22Rv1 (cell line): ENCODE results near the gene KIZ.

Experiments
- H3K27ac ChIP-seq: fragments of 450-650 bp; 2 replicates; pipeline ENCODE4 v1.5.1; 2017
- ZFX ChIP-seq: fragments of 450-650 bp; IDR thresholded peaks from 2 replicates; pipeline ENCODE4 v1.6.1; 2017; ENCODE audit warnings: antibody characterized with exemption, borderline replicate concordance
- TF ChIP-seq, protein P1 (sequence below): fragments of 450-650 bp; IDR thresholded peaks from 2 replicates; pipeline ENCODE4 v1.5.1; 2017; ENCODE audit warnings: mild to moderate bottlenecking

The KIZ gene

DNA sequence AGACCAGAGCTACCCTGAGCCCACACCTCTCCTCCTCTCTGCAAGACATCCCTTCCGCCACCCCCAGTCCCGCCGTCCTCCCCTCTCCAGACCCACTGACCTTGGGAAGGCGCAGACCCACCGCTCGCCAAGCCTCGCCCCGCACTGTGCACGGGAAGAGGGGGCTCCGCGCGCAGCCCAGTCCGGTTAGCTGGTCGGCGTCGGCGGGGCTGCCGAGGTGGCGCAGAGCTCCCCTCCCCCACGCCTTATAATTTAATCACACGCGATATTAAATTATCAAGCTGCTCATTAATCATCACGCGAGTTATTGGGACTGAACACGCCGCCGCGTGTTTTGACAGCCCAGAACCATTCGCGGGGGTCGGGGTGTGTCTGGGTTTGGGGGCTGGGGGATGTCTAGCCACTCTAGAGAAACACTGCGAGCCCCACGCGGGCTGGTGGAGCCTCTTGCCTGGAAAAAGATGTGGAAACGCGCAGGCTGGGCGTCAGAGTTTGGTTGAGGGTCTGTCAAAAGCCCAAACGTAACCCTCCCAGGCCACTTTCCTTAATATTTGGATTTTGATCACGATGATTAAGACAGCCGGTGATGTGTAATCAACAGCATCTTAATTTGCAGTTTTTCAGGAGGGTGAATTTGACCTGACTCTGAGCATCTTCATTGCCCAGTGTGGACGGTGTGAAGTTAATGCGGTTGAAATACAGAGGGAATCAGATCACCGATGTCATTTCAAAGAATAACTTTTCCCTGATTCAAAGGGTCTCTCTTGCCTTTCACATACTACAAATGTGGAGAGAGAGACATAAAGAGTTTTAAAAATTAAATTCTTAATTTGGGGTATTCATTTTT, 19.5 kb upstream of the KIZ start, which contains the start of gene LINC00237:
LINC00237 (minus strand) TSS at position 188 of the 847 bp plus-strand sequence.
- TF ChIP-seq ZFX: no peak
- TF ChIP-seq, protein P1, sequence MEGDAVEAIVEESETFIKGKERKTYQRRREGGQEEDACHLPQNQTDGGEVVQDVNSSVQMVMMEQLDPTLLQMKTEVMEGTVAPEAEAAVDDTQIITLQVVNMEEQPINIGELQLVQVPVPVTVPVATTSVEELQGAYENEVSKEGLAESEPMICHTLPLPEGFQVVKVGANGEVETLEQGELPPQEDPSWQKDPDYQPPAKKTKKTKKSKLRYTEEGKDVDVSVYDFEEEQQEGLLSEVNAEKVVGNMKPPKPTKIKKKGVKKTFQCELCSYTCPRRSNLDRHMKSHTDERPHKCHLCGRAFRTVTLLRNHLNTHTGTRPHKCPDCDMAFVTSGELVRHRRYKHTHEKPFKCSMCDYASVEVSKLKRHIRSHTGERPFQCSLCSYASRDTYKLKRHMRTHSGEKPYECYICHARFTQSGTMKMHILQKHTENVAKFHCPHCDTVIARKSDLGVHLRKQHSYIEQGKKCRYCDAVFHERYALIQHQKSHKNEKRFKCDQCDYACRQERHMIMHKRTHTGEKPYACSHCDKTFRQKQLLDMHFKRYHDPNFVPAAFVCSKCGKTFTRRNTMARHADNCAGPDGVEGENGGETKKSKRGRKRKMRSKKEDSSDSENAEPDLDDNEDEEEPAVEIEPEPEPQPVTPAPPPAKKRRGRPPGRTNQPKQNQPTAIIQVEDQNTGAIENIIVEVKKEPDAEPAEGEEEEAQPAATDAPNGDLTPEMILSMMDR: no peak

DNA sequence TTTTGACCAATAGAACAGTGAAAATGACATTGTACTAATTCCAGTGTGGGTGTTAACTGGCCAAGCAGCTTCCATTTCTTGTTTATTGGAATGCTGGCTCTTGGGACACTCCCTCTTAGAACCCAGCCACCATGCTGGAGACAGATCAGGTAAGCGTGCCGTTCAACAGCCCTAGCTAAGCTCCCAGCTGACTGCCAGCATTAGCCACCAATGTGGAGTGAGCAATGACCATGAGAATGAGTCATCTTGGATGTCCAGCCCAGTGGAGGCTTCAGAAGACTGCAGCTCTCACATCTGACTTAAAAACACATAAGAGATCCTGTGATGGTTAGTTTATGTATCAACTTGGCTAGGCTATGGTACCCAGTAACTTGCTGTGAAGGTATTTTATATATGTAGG, 16.7 kb upstream of the KIZ start:
- no peak for TF ChIP-seq ZFX
- H3K27ac ChIP-seq: no peak overlapping the region

More for the DNA sequence above, 19.5 kb upstream of the KIZ start, which contains the start of gene LINC00237:
- no peak within 1 kb of the TSS for H3K27ac ChIP-seq

DNA sequence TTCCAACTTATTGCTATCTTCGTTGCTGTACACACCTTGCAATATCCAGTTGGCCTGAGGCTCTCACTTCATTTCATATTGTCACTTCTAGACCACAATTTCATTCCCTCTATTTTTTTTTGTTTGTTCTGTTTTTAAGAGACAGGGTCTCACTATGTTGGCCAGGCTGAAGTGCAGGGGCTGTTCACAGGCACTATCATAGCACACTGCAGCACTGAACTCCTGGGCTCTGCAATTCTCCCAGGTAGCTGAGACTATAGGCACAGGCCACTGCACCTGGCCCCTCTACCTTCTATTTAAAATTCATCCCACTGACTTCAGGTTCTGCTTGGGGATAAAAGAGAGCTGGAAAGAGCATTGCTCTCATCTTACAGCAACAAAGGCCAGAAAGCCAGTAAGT, 15.1 kb upstream of the KIZ start:
- TF ChIP-seq, protein P1: no peak
- TF ChIP-seq ZFX: no peak
- no peak overlapping the region for H3K27ac ChIP-seq

DNA sequence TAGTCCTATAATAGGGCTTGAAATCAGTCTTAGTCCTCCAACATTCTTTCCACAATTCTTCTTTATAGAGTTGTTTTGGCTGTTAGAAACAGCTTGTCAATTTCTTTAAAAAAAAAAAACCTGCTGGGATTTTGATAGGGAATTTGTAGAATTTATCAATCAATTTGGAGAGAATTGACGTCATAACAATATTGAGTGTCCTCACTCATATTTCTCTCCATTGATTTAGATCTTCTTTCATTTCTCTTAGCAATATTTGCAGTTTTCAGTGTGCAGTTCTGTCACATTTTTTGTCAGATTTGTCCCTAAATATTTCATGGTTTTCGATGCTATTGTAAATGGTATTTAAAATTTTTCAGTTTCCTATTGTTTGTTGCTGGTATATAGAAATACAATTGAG, 14.5 kb upstream of the KIZ start:
- no peak overlapping the region for H3K27ac ChIP-seq
- TF ChIP-seq, protein P1: no peak
- TF ChIP-seq ZFX: no peak

DNA sequence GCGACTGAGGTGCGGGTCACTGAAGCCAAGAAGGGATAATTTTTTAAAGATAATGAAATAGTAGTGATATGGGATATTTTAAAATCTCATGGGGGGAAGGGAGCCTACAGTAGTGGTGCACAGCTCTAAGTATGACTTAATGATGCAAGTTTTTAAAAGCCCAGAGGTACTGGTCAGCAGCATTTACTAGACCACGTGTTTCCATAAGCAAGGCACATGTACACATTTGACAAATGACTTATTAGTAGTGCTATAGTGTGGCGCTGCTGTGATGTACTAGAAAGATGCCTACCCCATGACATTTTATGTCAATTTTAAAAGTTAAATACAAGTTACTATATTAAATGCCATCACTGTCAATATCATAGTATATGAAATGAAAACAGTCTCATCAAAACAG, 12.2 kb upstream of the KIZ start:
- no peak overlapping the region for H3K27ac ChIP-seq
- TF ChIP-seq, protein P1: no peak
- no peak for TF ChIP-seq ZFX

DNA sequence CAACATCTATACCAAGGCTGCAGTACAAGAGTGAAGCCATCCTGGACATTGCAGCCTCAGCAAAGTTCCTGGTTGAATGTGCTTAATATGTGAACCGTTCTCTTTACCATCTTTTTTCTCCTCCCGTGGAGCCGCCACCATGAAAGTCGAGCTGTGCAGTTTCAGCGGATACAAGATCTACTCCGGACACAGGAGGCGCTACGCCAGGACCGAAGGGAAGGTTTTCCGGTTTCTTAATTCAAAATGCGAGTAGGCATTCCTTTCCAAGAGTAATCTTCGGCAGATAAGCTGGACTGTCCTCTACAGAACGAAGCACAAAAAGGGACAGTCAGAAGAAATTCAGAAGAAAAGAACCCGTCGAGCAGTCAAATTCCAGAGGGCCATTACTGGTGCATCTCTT, 11.3 kb upstream of the KIZ start:
- TF ChIP-seq ZFX: no peak
- TF ChIP-seq, protein P1: no peak
- H3K27ac ChIP-seq: no peak overlapping the region

DNA sequence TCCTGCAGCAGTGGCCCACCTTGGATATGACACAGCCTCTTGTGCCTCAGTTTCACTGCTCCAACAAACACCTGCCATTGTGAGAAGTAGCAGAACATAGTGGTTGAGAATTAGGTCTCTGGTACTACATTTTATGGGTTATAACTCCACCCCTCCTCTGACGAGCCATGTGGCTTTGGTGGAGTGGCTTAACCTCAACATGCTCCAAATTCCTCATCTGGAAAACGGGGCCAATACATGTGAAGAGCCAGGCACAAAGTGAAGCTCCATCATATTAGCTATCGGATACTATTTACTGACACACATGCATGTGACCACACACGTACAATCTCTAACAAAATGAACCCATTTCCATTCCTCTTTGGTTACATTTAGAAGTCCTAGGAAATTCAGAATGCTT, 8.4 kb upstream of the KIZ start:
- no peak for TF ChIP-seq ZFX
- TF ChIP-seq, protein P1: no peak
- H3K27ac ChIP-seq: no peak overlapping the region

DNA sequence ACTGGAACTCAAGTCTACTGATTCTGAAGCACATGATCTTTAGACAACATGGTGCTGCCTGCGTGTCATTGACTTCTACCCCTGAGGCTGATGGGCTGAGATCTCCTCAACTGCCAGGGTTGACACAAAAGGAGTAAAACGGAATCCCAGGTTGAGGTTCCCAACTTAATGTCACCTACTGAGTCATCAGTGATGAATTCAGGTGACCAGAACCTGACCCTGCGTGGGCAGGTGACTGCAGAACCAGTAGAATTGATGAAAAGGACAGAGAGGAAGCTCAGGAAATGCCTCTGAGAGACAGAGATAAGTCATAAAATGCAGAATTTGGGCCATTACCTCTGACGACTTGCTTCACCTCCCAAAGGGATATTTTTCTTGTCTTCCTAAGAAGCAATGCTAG, 7.7 kb upstream of the KIZ start:
- H3K27ac ChIP-seq: no peak overlapping the region
- TF ChIP-seq, protein P1: no peak
- no peak for TF ChIP-seq ZFX
